Activated naive CD8-positive, alpha-beta T cell treated with anti-CD3 and anti-CD28 coated beads for 36 hours (primary cell): ENCODE data around the gene AKAP8. TPM values are rescaled to one million over a fixed set of nuclear protein-coding genes. Genes with fewer than 3 reads are reported as not detected.
"Not testable (repeated sequence)": the region's sequence is repeated elsewhere in the genome, so short reads cannot be mapped to it uniquely, and the experiment has no call there.

ENCODE experiments used
- DNase-seq: peaks from one replicate; pipeline ENCODE4 v3.0.0; 2021
- H3K27ac Mint-ChIP-seq: one replicate; pipeline ENCODE4 v1.8.0; 2022; ENCODE audit warnings: mild to moderate bottlenecking, moderate library complexity, mixed read lengths
- H3K27me3 Mint-ChIP-seq: one replicate; pipeline ENCODE4 v1.8.0; 2022; ENCODE audit warnings: mild to moderate bottlenecking, mixed read lengths
- H3K36me3 Mint-ChIP-seq: one replicate; pipeline ENCODE4 v1.8.0; 2021; ENCODE audit warnings: mild to moderate bottlenecking, mixed read lengths
- H3K4me1 Mint-ChIP-seq: one replicate; pipeline ENCODE4 v1.8.0; 2021; ENCODE audit warnings: mixed read lengths
- H3K4me3 Mint-ChIP-seq: one replicate; pipeline ENCODE4 v1.8.0; 2022; ENCODE audit warnings: mild to moderate bottlenecking, moderate library complexity, mixed read lengths
- H3K9me3 Mint-ChIP-seq: one replicate; pipeline ENCODE4 v1.8.0; 2022; ENCODE audit warnings: mixed read lengths
- total RNA-seq, 2 experiments: library from RNA; stranded (reverse); gene quantifications; one replicate each; pipeline ENCODE4 v1.2.3, GENCODE V29; 2021

Gene AKAP8
- total RNA-seq, 2 experiments from 2014 or later, result 59.4 to 61.2 TPM

DNA sequence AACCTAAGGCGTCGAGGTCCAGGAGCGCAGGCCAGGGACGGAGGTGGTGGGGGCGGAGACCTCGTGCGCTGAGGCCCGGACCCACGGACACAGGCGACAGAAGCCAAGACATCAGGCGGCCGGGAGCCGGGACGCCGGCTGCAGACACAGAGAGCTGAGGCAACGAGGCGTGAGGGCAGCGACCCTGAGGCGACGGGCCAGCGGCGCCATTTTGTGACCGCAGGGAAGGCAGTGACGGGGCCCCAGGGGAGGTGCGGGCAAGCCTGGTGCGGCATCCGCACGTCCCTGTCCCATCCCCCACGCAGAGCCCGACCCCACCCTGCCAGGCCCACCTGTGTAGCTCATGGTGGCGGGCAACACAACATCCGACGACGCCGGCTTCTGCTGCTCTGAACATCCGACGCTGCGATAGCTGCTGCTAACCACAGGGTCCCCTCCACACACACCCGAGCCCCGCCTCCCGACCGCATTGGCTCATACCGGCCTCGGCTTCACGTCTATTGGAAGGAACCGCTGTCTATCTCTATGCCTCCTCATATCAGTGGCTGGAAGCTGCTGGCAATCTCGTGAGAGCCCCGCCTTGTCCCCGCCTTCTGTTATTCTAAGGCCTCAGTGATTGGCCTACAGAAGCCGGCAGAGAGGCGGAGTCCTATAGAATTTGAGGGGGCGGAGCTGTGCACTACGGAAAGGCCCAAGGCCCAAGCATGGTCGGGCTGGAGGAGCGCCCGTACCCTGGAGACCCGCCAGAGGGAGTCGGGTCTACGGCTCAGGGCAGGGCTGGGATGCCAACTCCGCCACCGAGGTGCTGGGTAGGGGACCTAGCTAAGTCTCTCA is 39.2 kb upstream of the AKAP8 start, which contains the start of gene AKAP8L:
AKAP8L (minus strand) TSS at position 410 of the 834 bp plus-strand sequence; CDS start at position 345, 65 bp downstream.
- Mint-ChIP-seq H3K4me3 (peak within 1 kb of the TSS; percentile 98), H3K27me3 (no peaks in the 10 kb centered on the region), H3K27ac (peak within 1 kb of the TSS; percentile 99), H3K36me3 (peaks cover 33% of the 10 kb centered on the region), H3K4me1 (peaks cover 36% of the 10 kb centered on the region), H3K9me3 (peaks cover 3% of the 10 kb centered on the region)
- DNase-seq, result peak; percentile 99

GRCh38 chr19:15418231-15418578 is 38.6 kb upstream of the AKAP8 start:
- DNase-seq, result no peak
- H3K4me1 Mint-ChIP-seq, result peaks cover 39% of the 10 kb centered on the region
- peaks cover 29% of the 10 kb centered on the region for H3K36me3 Mint-ChIP-seq
- peaks cover 2% of the 10 kb centered on the region for H3K9me3 Mint-ChIP-seq
- H3K27me3 Mint-ChIP-seq, result no peaks in the 10 kb centered on the region
- H3K4me3 Mint-ChIP-seq, result peak overlapping the region; percentile 98
- H3K27ac Mint-ChIP-seq, result peak overlapping the region; percentile 99

DNA sequence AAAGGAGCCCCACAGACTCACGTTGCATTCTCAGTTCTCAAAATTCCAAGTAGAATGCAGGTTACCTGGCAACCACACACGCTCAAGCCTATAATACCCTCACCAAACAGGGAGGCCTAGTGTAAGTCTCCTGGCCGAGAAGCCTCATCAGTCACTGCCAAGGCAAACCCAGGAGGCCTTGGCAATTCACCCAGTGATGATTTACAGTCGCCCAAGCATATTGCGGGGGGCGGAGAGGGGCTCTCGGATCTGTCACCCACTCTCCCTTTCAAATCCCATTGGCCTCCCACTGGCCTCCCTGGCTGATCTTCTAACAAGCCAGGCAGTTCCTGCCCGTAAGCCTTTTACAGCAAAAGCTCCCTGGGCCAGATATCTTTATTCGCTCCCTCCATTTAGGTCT is 38.1 kb upstream of the AKAP8 start:
- peaks cover 25% of the 10 kb centered on the region for H3K36me3 Mint-ChIP-seq
- no peak for DNase-seq
- H3K27ac Mint-ChIP-seq, result peak overlapping the region; percentile 99
- H3K27me3 Mint-ChIP-seq, result no peaks in the 10 kb centered on the region
- H3K4me1 Mint-ChIP-seq, result peaks cover 43% of the 10 kb centered on the region
- peaks cover under 1% of the 10 kb centered on the region for H3K9me3 Mint-ChIP-seq
- H3K4me3 Mint-ChIP-seq, result peak overlapping the region; percentile 98

DNA sequence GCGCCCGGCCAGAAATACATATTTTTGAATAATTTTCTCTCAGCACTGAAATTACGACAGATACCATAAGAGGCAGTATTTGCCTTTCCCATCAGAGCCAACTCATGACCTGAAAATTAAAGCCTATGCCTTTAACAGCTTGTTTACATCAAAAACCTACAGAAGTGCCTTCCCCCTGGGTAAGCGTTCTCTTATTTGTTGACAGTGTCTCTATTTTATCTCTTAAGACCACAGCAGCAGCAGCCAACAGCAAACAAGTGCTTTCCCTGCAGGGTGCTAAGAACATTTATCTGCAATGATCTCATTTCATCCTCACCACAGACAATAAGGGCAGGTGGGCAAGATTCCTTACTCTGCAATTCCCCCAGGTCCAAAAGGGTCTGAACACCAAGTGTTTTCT is 33.2 kb upstream of the AKAP8 start:
- peak overlapping the region; percentile 56 for H3K27ac Mint-ChIP-seq
- no peaks in the 10 kb centered on the region for H3K27me3 Mint-ChIP-seq
- peaks cover 54% of the 10 kb centered on the region for H3K4me1 Mint-ChIP-seq
- H3K4me3 Mint-ChIP-seq, result no peak overlapping the region
- H3K9me3 Mint-ChIP-seq, result no peaks in the 10 kb centered on the region
- H3K36me3 Mint-ChIP-seq, result peaks cover 16% of the 10 kb centered on the region
- DNase-seq, result no peak

DNA sequence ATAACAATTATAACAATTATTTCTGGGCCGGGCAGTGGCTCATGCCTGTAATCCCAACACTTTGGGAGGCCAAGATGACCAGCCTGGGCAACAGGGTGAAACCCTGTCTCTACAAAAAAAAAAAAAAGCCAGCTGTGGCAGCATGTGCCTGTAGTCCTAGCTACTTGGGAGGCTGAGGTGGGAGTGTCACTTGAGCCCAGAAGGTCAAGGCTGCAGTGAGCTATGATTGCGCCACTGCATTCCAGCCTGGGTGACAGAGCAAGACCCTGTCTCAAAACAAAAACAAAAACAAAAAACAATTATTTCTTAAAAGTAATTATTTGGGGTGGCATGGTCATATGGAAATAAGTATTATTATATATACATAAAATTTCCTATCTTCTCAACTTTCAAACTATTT is 31.8 kb upstream of the AKAP8 start:
- not testable (repeated sequence) for H3K4me3 Mint-ChIP-seq, H3K27me3 Mint-ChIP-seq, H3K9me3 Mint-ChIP-seq, H3K27ac Mint-ChIP-seq, DNase-seq
- peaks cover 14% of the 10 kb centered on the region for H3K36me3 Mint-ChIP-seq
- peaks cover 50% of the 10 kb centered on the region for H3K4me1 Mint-ChIP-seq

- H3K27me3 Mint-ChIP-seq, result no peaks in the 10 kb centered on the region
- H3K9me3 Mint-ChIP-seq, result no peaks in the 10 kb centered on the region
- no peak for DNase-seq
- no peak overlapping the region for H3K4me3 Mint-ChIP-seq
- peaks cover 31% of the 10 kb centered on the region for H3K4me1 Mint-ChIP-seq
- peaks cover 6% of the 10 kb centered on the region for H3K36me3 Mint-ChIP-seq
- H3K27ac Mint-ChIP-seq, result peak overlapping the region; percentile 4
Measured at GRCh38 chr19:15404780-15405211, 25.2 kb upstream of the AKAP8 start.

GRCh38 chr19:15404097-15404779 is 24.7 kb upstream of the AKAP8 start:
- no peaks in the 10 kb centered on the region for H3K9me3 Mint-ChIP-seq

DNA sequence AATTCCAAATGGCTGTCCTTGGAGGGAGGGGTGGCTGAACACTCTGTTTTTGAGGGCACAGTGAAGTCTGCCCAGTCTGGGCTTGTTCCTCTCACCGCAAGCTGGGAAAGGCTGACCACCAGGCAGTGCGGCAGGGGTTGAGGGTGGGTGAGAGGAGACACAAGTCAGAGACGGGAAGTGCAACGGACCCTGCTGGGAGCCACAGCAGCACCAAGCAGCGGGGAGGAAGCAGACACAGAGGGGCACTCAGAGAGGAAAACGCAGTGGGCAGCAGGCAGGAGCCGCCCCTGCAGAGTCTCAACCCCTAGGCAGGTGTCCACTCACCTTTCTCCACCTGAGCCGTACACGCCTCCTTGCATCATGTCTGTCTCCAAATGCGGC is 23.6 kb upstream of the AKAP8 start:
- H3K27me3 Mint-ChIP-seq, result no peaks in the 10 kb centered on the region

More at GRCh38 chr19:15404097-15404779, 24.7 kb upstream of the AKAP8 start:
- Mint-ChIP-seq H3K27me3 (no peaks in the 10 kb centered on the region), H3K4me1 (peaks cover 26% of the 10 kb centered on the region), H3K4me3 (no peak overlapping the region), H3K36me3 (peaks cover 6% of the 10 kb centered on the region), H3K27ac (no peak overlapping the region)
- DNase-seq, result no peak

GRCh38 chr19:15402411-15403150 is 23.0 kb upstream of the AKAP8 start:
- Mint-ChIP-seq H3K27ac (no peak overlapping the region), H3K9me3 (no peaks in the 10 kb centered on the region), H3K4me3 (no peak overlapping the region), H3K4me1 (peaks cover 16% of the 10 kb centered on the region), H3K36me3 (peaks cover 4% of the 10 kb centered on the region), H3K27me3 (no peaks in the 10 kb centered on the region)
- DNase-seq, result no peak

More for the DNA sequence above, 23.6 kb upstream of the AKAP8 start:
- H3K36me3 Mint-ChIP-seq, result peaks cover 6% of the 10 kb centered on the region
- no peak overlapping the region for H3K27ac Mint-ChIP-seq
- DNase-seq, result no peak
- no peaks in the 10 kb centered on the region for H3K9me3 Mint-ChIP-seq
- H3K4me3 Mint-ChIP-seq, result no peak overlapping the region
- peaks cover 22% of the 10 kb centered on the region for H3K4me1 Mint-ChIP-seq

GRCh38 chr19:15401397-15401710 is 21.8 kb upstream of the AKAP8 start:
- Mint-ChIP-seq H3K9me3 (no peaks in the 10 kb centered on the region), H3K27ac (no peak overlapping the region), H3K4me1 (peaks cover 8% of the 10 kb centered on the region), H3K27me3 (no peaks in the 10 kb centered on the region), H3K36me3 (peaks cover 12% of the 10 kb centered on the region), H3K4me3 (no peak overlapping the region)
- DNase-seq, result no peak

DNA sequence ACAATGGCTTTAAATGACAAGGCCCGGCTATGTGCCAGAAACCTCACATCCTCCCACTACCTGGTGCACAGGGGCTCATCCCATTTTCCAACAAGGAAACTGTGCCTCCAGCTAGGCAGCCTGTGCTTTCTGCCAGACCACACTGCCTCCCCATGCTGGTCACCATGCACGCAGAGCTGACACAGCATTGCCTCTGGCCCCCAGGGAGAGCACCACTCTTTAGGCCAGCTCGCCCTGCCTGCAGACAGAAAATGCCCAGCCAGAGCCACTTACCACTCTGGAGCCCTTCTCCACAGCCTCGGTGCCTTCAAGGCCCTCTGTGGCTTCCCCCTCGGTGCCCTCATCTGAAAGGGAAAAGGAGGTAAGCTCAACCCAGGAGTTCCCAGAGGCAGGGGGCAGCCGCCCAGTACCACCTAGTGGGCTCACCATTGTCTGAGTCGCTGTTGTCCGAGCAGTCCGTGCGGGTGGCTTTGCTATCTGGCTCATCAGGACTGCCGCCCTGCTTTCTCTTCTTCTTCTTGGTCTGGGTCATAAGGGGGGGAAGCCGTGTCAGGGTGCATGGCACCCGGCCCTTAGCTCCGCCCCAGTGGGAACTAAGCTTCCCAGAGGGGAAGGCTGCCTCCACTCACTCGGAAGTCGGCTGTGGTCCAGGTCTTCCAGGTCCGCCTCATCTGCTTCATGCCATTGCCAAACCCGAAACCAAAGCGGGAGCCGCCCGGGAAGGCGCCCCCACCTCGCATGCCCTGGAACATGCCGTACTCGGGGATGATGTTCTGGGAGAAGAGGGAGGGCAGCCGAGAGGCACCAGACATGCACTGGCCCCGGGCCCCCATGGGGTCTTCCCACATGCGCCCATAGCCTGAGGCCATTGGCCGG is 21.2 kb upstream of the AKAP8 start:
- no peak overlapping the region for H3K4me3 Mint-ChIP-seq
- H3K9me3 Mint-ChIP-seq, result no peaks in the 10 kb centered on the region
- H3K36me3 Mint-ChIP-seq, result peaks cover 17% of the 10 kb centered on the region
- peaks cover 7% of the 10 kb centered on the region for H3K4me1 Mint-ChIP-seq
- no peak for DNase-seq
- H3K27ac Mint-ChIP-seq, result no peak overlapping the region
- no peaks in the 10 kb centered on the region for H3K27me3 Mint-ChIP-seq

DNA sequence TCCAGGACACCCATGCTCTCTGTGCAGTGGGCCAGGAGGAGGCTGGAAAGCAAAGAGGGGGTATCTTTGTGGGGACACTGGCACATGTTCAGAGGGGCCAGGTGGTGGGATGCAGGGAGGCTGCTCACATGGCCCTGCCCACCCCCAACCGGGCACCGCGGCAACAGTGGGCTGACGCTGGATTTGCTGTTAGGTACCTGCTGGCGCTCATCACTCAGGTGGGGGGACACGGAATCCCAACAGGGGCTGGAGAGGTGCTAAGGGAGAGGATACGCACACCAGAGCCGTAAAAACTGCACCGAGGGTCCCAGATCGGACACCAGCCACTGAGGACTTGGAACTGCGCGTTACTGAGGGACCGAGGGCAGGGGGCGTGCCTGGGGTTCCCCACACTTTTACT is 20.0 kb upstream of the AKAP8 start:
- Mint-ChIP-seq H3K36me3 (peaks cover 18% of the 10 kb centered on the region), H3K27me3 (no peaks in the 10 kb centered on the region), H3K4me3 (no peak overlapping the region), H3K27ac (no peak overlapping the region), H3K9me3 (no peaks in the 10 kb centered on the region), H3K4me1 (peaks cover 2% of the 10 kb centered on the region)
- DNase-seq, result no peak

DNA sequence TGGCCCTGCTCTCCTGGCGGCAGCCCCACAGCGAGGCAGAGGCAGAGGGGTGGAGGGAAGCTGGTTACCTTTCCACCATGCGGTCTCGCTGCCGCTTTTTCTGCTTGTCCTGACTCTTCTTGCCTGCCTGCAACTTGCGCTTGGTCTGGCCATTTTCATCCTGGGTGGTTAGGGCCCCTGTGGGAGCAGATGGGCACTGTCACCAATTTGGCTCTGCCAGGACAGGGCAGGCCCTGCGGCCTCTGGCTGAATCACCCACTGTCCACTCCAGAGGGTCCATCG is 19.6 kb upstream of the AKAP8 start:
- Mint-ChIP-seq H3K9me3 (no peaks in the 10 kb centered on the region), H3K27me3 (no peaks in the 10 kb centered on the region), H3K4me1 (no peaks in the 10 kb centered on the region), H3K4me3 (no peak overlapping the region), H3K27ac (no peak overlapping the region), H3K36me3 (peaks cover 19% of the 10 kb centered on the region)
- no peak for DNase-seq

- Mint-ChIP-seq H3K9me3 (no peaks in the 10 kb centered on the region), H3K27me3 (no peaks in the 10 kb centered on the region), H3K36me3 (peaks cover 22% of the 10 kb centered on the region), H3K4me1 (peaks cover 4% of the 10 kb centered on the region), H3K27ac (no peak overlapping the region), H3K4me3 (no peak overlapping the region)
- DNase-seq, result no peak
Measured at GRCh38 chr19:15398501-15399233, 19.1 kb upstream of the AKAP8 start.
